ENCODE measurements around the gene IL12A. TPM values are rescaled to one million over a fixed set of nuclear protein-coding genes. Genes with fewer than 3 reads are reported as not detected.

IL12A gene
- total and polyA plus RNA-seq, 2 of the 8 experiments (the other 6 are each of a cell fraction or from before 2014, with no cell fraction given): 0.41 to 0.92 TPM

- Histone ChIP-seq H4K91ac (replicated peaks; ENCODE audit: insufficient read length, low read length) (no peak overlapping the region), H4K8ac (ENCODE audit: extremely low read depth, insufficient read depth, low read length) (no peak overlapping the region), H3K79me2 (ENCODE audit: control insufficient read depth in 1 of 2, insufficient read depth in 2 of 2, low read length in 2 of 2) (no peaks in the 10 kb centered on the region), H3K4me3 (ENCODE audit: extremely low read depth in 1 of 4, insufficient read depth in 2 of 4, low read depth in 3 of 4, low read length in 4 of 4) (no peak overlapping the region), H2BK5ac (ENCODE audit: low read depth, low read length) (no peak overlapping the region), H4K5ac (ENCODE audit: insufficient read length, low read depth, low read length) (no peak overlapping the region), H3K27ac (ENCODE audit: low read depth, low read length) (no peak overlapping the region), H3K56ac (replicated peaks; ENCODE audit: insufficient read length, low read depth, low read length) (no peak overlapping the region), H3K23ac (ENCODE audit: insufficient read length) (no peak overlapping the region), H3K36me3 (ENCODE audit: control insufficient read depth in 2 of 4, insufficient read depth in 4 of 4, low read length in 3 of 4) (no peaks in the 10 kb centered on the region), H2BK15ac (ENCODE audit: low read length) (no peak overlapping the region), H3K4me2 (ENCODE audit: insufficient read depth in 1 of 2, low read depth in 2 of 2, low read length in 2 of 2) (no peak overlapping the region), H3K27me3 (replicated peaks in 1 of 4; ENCODE audit: control insufficient read depth in 3 of 4, extremely low read depth in 1 of 4, insufficient read depth in 3 of 4, low read length in 3 of 4) (no peaks in the 10 kb centered on the region), H3K18ac (ENCODE audit: extremely low read depth, low read length) (no peak overlapping the region), H2BK12ac (ENCODE audit: low read depth, low read length) (no peak overlapping the region), H3K14ac (ENCODE audit: insufficient read length) (no peak overlapping the region), H2BK120ac (replicated peaks; ENCODE audit: low read depth, low read length) (no peak overlapping the region), H4K20me1 (replicated peaks in 1 of 2; ENCODE audit: control insufficient read depth in 1 of 2, insufficient read depth in 2 of 2, low read length in 2 of 2) (no peaks in the 10 kb centered on the region), H2BK20ac (ENCODE audit: low read length) (no peak overlapping the region), H3K9ac (replicated peaks in 1 of 4; ENCODE audit: extremely low read depth in 1 of 4, low read depth in 3 of 4, low read length in 3 of 4) (no peak overlapping the region), H3K4me1 (replicated peaks in 1 of 4; ENCODE audit: control insufficient read depth in 3 of 4, insufficient read depth in 4 of 4, low read length in 3 of 4) (no peaks in the 10 kb centered on the region), H3K4ac (replicated peaks; ENCODE audit: insufficient read length, low read depth, low read length) (no peak overlapping the region), H3K79me1 (ENCODE audit: low read depth, low read length) (no peaks in the 10 kb centered on the region), H2AK5ac (ENCODE audit: low read depth, low read length) (no peak overlapping the region), H2AFZ (ENCODE audit: low read length) (no peak overlapping the region), H3K9me3 (ENCODE audit: insufficient read depth in 2 of 2, low read depth in 1 of 2, low read length in 1 of 2) (no peaks in the 10 kb centered on the region), H3K23me2 (ENCODE audit: low read depth, low read length) (no peaks in the 10 kb centered on the region)
- ChIA-PET CTCF (ENCODE audit: partially characterized antibody) (interaction anchor here (1.3 to 3.7 kb wide), 3 partner anchors 12 to 166 kb away, joined by 3 to 20 read pairs (median 8); no protein-coding TSS in a partner anchor), POLR2A (ENCODE audit: partially characterized antibody) (no interaction called here)
- no peak for FAIRE-seq
- DNase-seq (ENCODE audit: low read depth in 1 of 2, low spot score in 2 of 2): no peak
- TF ChIP-seq SP1 (IDR thresholded peaks at IDR 0.05; ENCODE audit: low read depth, low read length) (no peak), KDM1A (IDR thresholded peaks at IDR 0.05; ENCODE audit: borderline replicate concordance, low read length) (peak; percentile 46; the same call in 1 of the 2 replicates), BACH1 (IDR thresholded peaks at IDR 0.05; ENCODE audit: low read length) (no peak), POLR2A (IDR thresholded peaks at IDR 0.05; ENCODE audit: control extremely low read depth in 1 of 2, low read depth in 2 of 2, low read length in 2 of 2) (no peak)
- 88% methylated on average over 4 of the region's 4 CpGs; no CpG with 5 or more reads in 1 of the 2 experiments for WGBS, 2 experiments (ENCODE audit: extremely low coverage in 1 of 2, insufficient coverage in 1 of 2, insufficient read length in 1 of 2, insufficient replicate concordance in 2 of 2, low coverage in 1 of 2, low lambda C conversion rate in 2 of 2, missing lambda C conversion rate in 1 of 2)
Measured at GRCh38 chr3:160020057-160020711, 31.5 kb downstream of the IL12A start.
